Motor neuron (in vitro differentiated cells): Measurements from ENCODE around the gene EIF3C. TPM values are rescaled to one million over a fixed set of nuclear protein-coding genes. Genes with fewer than 3 reads are reported as not detected.
A peak's percentile ranks its signal among the peaks of the same experiment; 100 is the strongest.
"Not testable (repeated sequence)": the region's sequence is repeated elsewhere in the genome, so short reads cannot be mapped to it uniquely, and the experiment has no call there.

Experiments
- ATAC-seq, 8 experiments: fragments of 200-7000 bp; cut with Tn5 transposase; replicated peaks in 6 of 8; 2 replicates each; pipeline ENCODE4 v1.8.0; 2021; ENCODE audit warnings: mild to moderate bottlenecking in 8 of 8, moderate library complexity in 8 of 8
- H3K27ac ChIP-seq, 2 donors: fragments of 250-450 bp; sonication (Bioruptor Pico); 2 replicates each; pipeline ENCODE4 v1.9.0; 2021; ENCODE audit warnings: antibody characterized with exemption in 2 of 2, mild to moderate bottlenecking in 2 of 2, moderate library complexity in 1 of 2
- H3K4me1 ChIP-seq, 2 donors: fragments of 250-450 bp; sonication (Bioruptor Pico); replicated peaks in 1 of 2; 2 replicates each; pipeline ENCODE4 v1.6.1; 2021; ENCODE audit warnings: antibody characterized with exemption in 2 of 2, mild to moderate bottlenecking in 2 of 2, moderate library complexity in 1 of 2
- H3K4me3 ChIP-seq, 5 donors: fragments of 250-450 bp; sonication (Bioruptor Pico); 2 replicates each; pipeline ENCODE4 v1.9.0; 2021; ENCODE audit warnings: antibody characterized with exemption in 5 of 5, mild to moderate bottlenecking in 5 of 5, moderate library complexity in 4 of 5
- WGBS, 10 experiments: fragments of 450-650 bp; shearing (Covaris generic); methylation state at CpG; one replicate each; pipeline ENCODE4 v1.0.0; 2022; 5-methylcytosine and 5-hydroxymethylcytosine counted together
- in situ Hi-C, 9 experiments: fragments of 400-800 bp; cut with MboI; loops; one replicate each; pipeline ENCODE4 v1.15.0; 2021; ENCODE audit warnings: low sequenced_read_pairs in 9 of 9, low pct_unique_long_range_greater_than_20kb in 2 of 9; ENCODE audit not compliant: unreplicated experiment in 9 of 9
- total RNA-seq, 8 experiments: library from RNA; unstranded; fragments of 300-600 nt; gene quantifications; 2 replicates each; pipeline versions ENCODE4 v1.2.3 to v1.2.4, GENCODE V29; 2022

The EIF3C gene
- 100 to 1,000 TPM; 259 to 754 (median 376) TPM for total RNA-seq

- peak; percentile 99 to 100 (median 100) for ATAC-seq
- H3K27ac ChIP-seq, H3K4me1 ChIP-seq, in situ Hi-C loops, H3K4me3 ChIP-seq: not testable (repeated sequence)
- WGBS, 10 experiments: no CpG with 5 or more reads among the region's 66 CpGs
Observed at GRCh38 chr16:28711220-28712083, at the start of gene EIF3C. TSS of gene EIF3C (plus strand) at chr16:28711464. CDS start at chr16:28711687, 223 bp downstream.

- H3K4me3 ChIP-seq, in situ Hi-C loops, H3K27ac ChIP-seq, ATAC-seq, H3K4me1 ChIP-seq: not testable (repeated sequence)
- no CpG with 5 or more reads among the region's 25 CpGs for WGBS, 10 experiments
Observed at GRCh38 chr16:28666264-28666663, 45.0 kb upstream of the EIF3C start.

- peak in 2 of 8 experiments; percentile 22 to 50 for ATAC-seq
- no CpG with 5 or more reads among the region's 7 CpGs for WGBS, 10 experiments
- H3K27ac ChIP-seq, H3K4me3 ChIP-seq, H3K4me1 ChIP-seq, in situ Hi-C loops: not testable (repeated sequence)
Observed at GRCh38 chr16:28667480-28667879, 43.8 kb upstream of the EIF3C start.

GRCh38 chr16:28668199-28668598 is 43.1 kb upstream of the EIF3C start:
- H3K4me3 ChIP-seq, H3K27ac ChIP-seq, H3K4me1 ChIP-seq, in situ Hi-C loops: not testable (repeated sequence)
- ATAC-seq: peak in 2 of 8 experiments; percentile 47 to 63
- no CpG with 5 or more reads among the region's 4 CpGs for WGBS, 10 experiments

- WGBS, 10 experiments: no CpG with 5 or more reads among the region's 10 CpGs
- in situ Hi-C loops, H3K27ac ChIP-seq, H3K4me1 ChIP-seq, H3K4me3 ChIP-seq: not testable (repeated sequence)
- peak; percentile 95 to 100 (median 98) for ATAC-seq
Observed at GRCh38 chr16:28688327-28688952, 22.8 kb upstream of the EIF3C start.

GRCh38 chr16:28689425-28689824 is 21.8 kb upstream of the EIF3C start:
- peak in 2 of 8 experiments; percentile 9 to 10 for ATAC-seq
- H3K4me1 ChIP-seq, H3K27ac ChIP-seq, H3K4me3 ChIP-seq, in situ Hi-C loops: not testable (repeated sequence)
- WGBS, 10 experiments: no CpG with 5 or more reads among the region's 13 CpGs

GRCh38 chr16:28691722-28692121 is 19.5 kb upstream of the EIF3C start:
- in situ Hi-C loops, ATAC-seq, H3K4me1 ChIP-seq, H3K4me3 ChIP-seq, H3K27ac ChIP-seq: not testable (repeated sequence)
- no CpG with 5 or more reads among the region's 4 CpGs for WGBS, 10 experiments

- in situ Hi-C loops, H3K4me1 ChIP-seq, H3K27ac ChIP-seq, H3K4me3 ChIP-seq: not testable (repeated sequence)
- peak in 2 of 8 experiments; percentile 50 to 66 for ATAC-seq
- no CpG with 5 or more reads among the region's 11 CpGs for WGBS, 10 experiments
Observed at GRCh38 chr16:28693257-28693950, 17.9 kb upstream of the EIF3C start.

GRCh38 chr16:28699792-28700191 is 11.5 kb upstream of the EIF3C start:
- H3K4me1 ChIP-seq, H3K4me3 ChIP-seq, ATAC-seq, in situ Hi-C loops, H3K27ac ChIP-seq: not testable (repeated sequence)
- no CpG with 5 or more reads among the region's 9 CpGs for WGBS, 10 experiments

GRCh38 chr16:28700349-28700748 is 10.9 kb upstream of the EIF3C start:
- in situ Hi-C loops, ATAC-seq, H3K4me1 ChIP-seq, H3K27ac ChIP-seq, H3K4me3 ChIP-seq: not testable (repeated sequence)
- WGBS, 10 experiments: no CpG with 5 or more reads among the region's 19 CpGs

- WGBS, 10 experiments: no CpG with 5 or more reads among the region's 8 CpGs
- in situ Hi-C loops, ATAC-seq, H3K4me1 ChIP-seq, H3K4me3 ChIP-seq, H3K27ac ChIP-seq: not testable (repeated sequence)
Observed at GRCh38 chr16:28701384-28701783, 9.9 kb upstream of the EIF3C start.

GRCh38 chr16:28704246-28704645 is 7.0 kb upstream of the EIF3C start:
- ATAC-seq, H3K4me1 ChIP-seq, H3K27ac ChIP-seq, H3K4me3 ChIP-seq, in situ Hi-C loops: not testable (repeated sequence)
- no CpG with 5 or more reads among the region's 7 CpGs for WGBS, 10 experiments

- ATAC-seq, in situ Hi-C loops, H3K27ac ChIP-seq, H3K4me3 ChIP-seq, H3K4me1 ChIP-seq: not testable (repeated sequence)
- no CpG with 5 or more reads among the region's 15 CpGs for whole genome bisulfite sequencing, 10 experiments
Observed at GRCh38 chr16:28722852-28723650, 11.8 kb downstream of the EIF3C start.
